WTC11 (cell line): ENCODE measurements around the gene TNPO3. TPM values are rescaled to one million over a fixed set of nuclear protein-coding genes. Genes with fewer than 3 reads are reported as not detected.

Experiments
- ATAC-seq: fragments of 200-7000 bp; cut with Tn5 transposase; 2 replicates; pipeline ENCODE4 v1.10.0; 2021; ENCODE audit warnings: mild to moderate bottlenecking, moderate library complexity
- CTCF ChIA-PET: fragments of 300-600 bp; sonication (Branson Sonifier 250); formaldehyde crosslinking; loops from one replicate; lab custom pipeline; 2021; ENCODE audit warnings: antibody characterized with exemption; lab: Charles Lee
- POLR2A ChIA-PET: fragments of 350-600 bp; sonication (Branson Sonifier 250); formaldehyde crosslinking; loops from one replicate; lab custom pipeline; 2021; ENCODE audit warnings: antibody characterized with exemption; lab: Charles Lee
- DNase-seq: peaks from one replicate; pipeline ENCODE4 v3.0.0; 2021; ENCODE audit warnings: low spot score
- H3K27ac Mint-ChIP-seq: 2 replicates; pipeline ENCODE4 v1.8.0; 2021; ENCODE audit warnings: mixed read lengths
- H3K27me3 Mint-ChIP-seq: 2 replicates; pipeline ENCODE4 v1.8.0; 2021; ENCODE audit warnings: low read depth, mild to moderate bottlenecking, moderate library complexity, mixed read lengths
- H3K36me3 Mint-ChIP-seq: 2 replicates; pipeline ENCODE4 v1.8.0; 2021; ENCODE audit warnings: mixed read lengths
- H3K4me1 Mint-ChIP-seq: 2 replicates; pipeline ENCODE4 v1.8.0; 2022; ENCODE audit warnings: mixed read lengths
- H3K4me3 Mint-ChIP-seq: 2 replicates; pipeline ENCODE4 v1.8.0; 2021; ENCODE audit warnings: mild to moderate bottlenecking, moderate library complexity, mixed read lengths
- H3K9me3 Mint-ChIP-seq: 2 replicates; pipeline ENCODE4 v1.8.0; 2021; ENCODE audit warnings: mixed read lengths
- ATF2 ChIP-seq: sonication (generic); formaldehyde crosslinking; IDR thresholded peaks from 2 replicates; pipeline ENCODE4 v1.8.1; 2022; ENCODE audit warnings: low read depth, missing genetic modification reagents, borderline replicate concordance
- CBFB ChIP-seq: sonication (generic); formaldehyde crosslinking; IDR thresholded peaks from 2 replicates; pipeline ENCODE4 v1.8.1; 2022; ENCODE audit warnings: mild to moderate bottlenecking, low read depth, missing genetic modification reagents
- E2F1 ChIP-seq: sonication (generic); formaldehyde crosslinking; IDR thresholded peaks from 2 replicates; pipeline ENCODE4 v1.8.0; 2022; ENCODE audit warnings: mild to moderate bottlenecking, missing genetic modification reagents
- E2F4 ChIP-seq: sonication (generic); formaldehyde crosslinking; IDR thresholded peaks from 2 replicates; pipeline ENCODE4 v1.8.1; 2022; ENCODE audit warnings: low read depth, mild to moderate bottlenecking, moderate library complexity, missing genetic modification reagents, borderline replicate concordance
- FOXP1 ChIP-seq: sonication (generic); formaldehyde crosslinking; IDR thresholded peaks from 2 replicates; pipeline ENCODE4 v1.8.0; 2022; ENCODE audit warnings: missing genetic modification reagents, mild to moderate bottlenecking, moderate library complexity, borderline replicate concordance
- GABPB1 ChIP-seq: sonication (generic); formaldehyde crosslinking; IDR thresholded peaks from 2 replicates; pipeline ENCODE4 v1.8.1; 2023; ENCODE audit warnings: mild to moderate bottlenecking, missing genetic modification reagents
- GTF2I ChIP-seq: fragments of 250-450 bp; sonication (Bioruptor Pico); conservative IDR thresholded peaks from 2 replicates; pipeline ENCODE4 v1.4.0; 2021; ENCODE audit warnings: mild to moderate bottlenecking
- IRF1 ChIP-seq: sonication (generic); formaldehyde crosslinking; IDR thresholded peaks from 2 replicates; pipeline ENCODE4 v1.8.0; 2023; ENCODE audit warnings: missing genetic modification reagents
- JAZF1 ChIP-seq: fragments of 250-450 bp; sonication (Bioruptor Pico); IDR thresholded peaks from 2 replicates; pipeline ENCODE4 v1.9.0; 2021; ENCODE audit warnings: moderate library complexity, mild to moderate bottlenecking, inconsistent platforms
- NFE2L1 ChIP-seq: sonication (generic); formaldehyde crosslinking; IDR thresholded peaks from 2 replicates; pipeline ENCODE4 v1.8.1; 2023; ENCODE audit warnings: missing genetic modification reagents
- NR1H2 ChIP-seq: sonication (generic); formaldehyde crosslinking; IDR thresholded peaks from 2 replicates; pipeline ENCODE4 v1.9.0; 2021; ENCODE audit warnings: mild to moderate bottlenecking, moderate library complexity, missing genetic modification reagents
- PRRX2 ChIP-seq: fragments of 250-450 bp; sonication (Bioruptor Pico); IDR thresholded peaks from 2 replicates; pipeline ENCODE4 v1.8.0; 2021; ENCODE audit warnings: mild to moderate bottlenecking
- RELA ChIP-seq: sonication (generic); formaldehyde crosslinking; IDR thresholded peaks from 2 replicates; pipeline ENCODE4 v1.8.1; 2022; ENCODE audit warnings: missing genetic modification reagents, mild to moderate bottlenecking, borderline replicate concordance
- STAT6 ChIP-seq: sonication (generic); formaldehyde crosslinking; conservative IDR thresholded peaks from 2 replicates; pipeline ENCODE4 v1.8.1; 2023; ENCODE audit warnings: mild to moderate bottlenecking, low read depth, missing genetic modification reagents, moderate library complexity
- TP53 ChIP-seq: sonication (generic); formaldehyde crosslinking; IDR thresholded peaks from 2 replicates; pipeline ENCODE4 v1.8.1; 2023; ENCODE audit warnings: mild to moderate bottlenecking, missing genetic modification reagents
- USF2 ChIP-seq: sonication (generic); formaldehyde crosslinking; IDR thresholded peaks from 2 replicates; pipeline ENCODE4 v1.8.1; 2023; ENCODE audit warnings: mild to moderate bottlenecking, missing genetic modification reagents, moderate library complexity
- ZNF121 ChIP-seq: sonication (generic); formaldehyde crosslinking; IDR thresholded peaks from 2 replicates; pipeline ENCODE4 v1.8.0; 2023; ENCODE audit warnings: missing genetic modification reagents
- ZNF281 ChIP-seq: sonication (generic); formaldehyde crosslinking; IDR thresholded peaks from 2 replicates; pipeline ENCODE4 v1.8.0; 2023; ENCODE audit warnings: mild to moderate bottlenecking, missing genetic modification reagents
- ZNF317 ChIP-seq: sonication (generic); formaldehyde crosslinking; IDR thresholded peaks from 2 replicates; pipeline ENCODE4 v1.8.1; 2023; ENCODE audit warnings: low read depth, mild to moderate bottlenecking, moderate library complexity, missing genetic modification reagents, borderline replicate concordance
- ZNF423 ChIP-seq: fragments of 250-450 bp; sonication (Bioruptor Pico); IDR thresholded peaks from 2 replicates; pipeline ENCODE4 v2.1.2; 2022; ENCODE audit warnings: mild to moderate bottlenecking, moderate library complexity
- total RNA-seq: library from RNA; stranded (reverse); gene quantifications from 3 replicates; pipeline ENCODE4 v1.2.3, GENCODE V29; 2021

TNPO3 gene
- total RNA-seq, 1 experiment from 2014 or later: 91.7 TPM

GRCh38 chr7:129095258-129095657, 40.3 kb upstream of the TNPO3 start:
- H3K27me3 Mint-ChIP-seq: no peaks in the 10 kb centered on the region
- ATAC-seq (no peak), DNase-seq (no peak)
- POLR2A ChIA-PET: no interaction called here
- H3K4me1 Mint-ChIP-seq: peaks cover 8% of the 10 kb centered on the region
- H3K27ac Mint-ChIP-seq: no peak overlapping the region
- TF ChIP-seq JAZF1 (no peak), TP53 (CRISPR knock-in tag) (no peak), RELA (CRISPR knock-in tag) (no peak), NR1H2 (CRISPR knock-in tag) (no peak), IRF1 (CRISPR knock-in tag) (no peak), GTF2I (CRISPR knock-in tag) (no peak), PRRX2 (CRISPR knock-in tag) (no peak), STAT6 (no peak), GABPB1 (CRISPR knock-in tag) (no peak), NFE2L1 (CRISPR knock-in tag) (no peak), FOXP1 (no peak), ATF2 (no peak), E2F1 (CRISPR knock-in tag) (no peak)
- CTCF ChIA-PET: interaction anchor here (0.6 kb wide), 1 partner anchor 133 kb away, joined by 4 read pairs; no protein-coding TSS in a partner anchor
- no peaks in the 10 kb centered on the region for H3K36me3 Mint-ChIP-seq
- no peak overlapping the region for H3K4me3 Mint-ChIP-seq
- H3K9me3 Mint-ChIP-seq: no peaks in the 10 kb centered on the region

- no peaks in the 10 kb centered on the region for H3K36me3 Mint-ChIP-seq
- no peak overlapping the region for H3K27ac Mint-ChIP-seq
- ChIA-PET CTCF (interaction anchor here (1.0 to 1.2 kb wide), 2 partner anchors 119 to 147 kb away, joined by 3 to 5 read pairs; no protein-coding TSS in a partner anchor), POLR2A (no interaction called here)
- H3K4me3 Mint-ChIP-seq: no peak overlapping the region
- DNase-seq (no peak), ATAC-seq (no peak)
- TF ChIP-seq CBFB (no peak), ZNF121 (0 out of 2 replicates have a peak, but pooled peaks have one; percentile 42)
- H3K9me3 Mint-ChIP-seq: no peaks in the 10 kb centered on the region
- H3K4me1 Mint-ChIP-seq: peaks cover 8% of the 10 kb centered on the region
- no peaks in the 10 kb centered on the region for H3K27me3 Mint-ChIP-seq
Observed at GRCh38 chr7:129094501-129094900, 39.6 kb upstream of the TNPO3 start.

GRCh38 chr7:129093867-129094456, 39.1 kb upstream of the TNPO3 start:
- Mint-ChIP-seq H3K27ac (no peak overlapping the region), H3K9me3 (no peaks in the 10 kb centered on the region), H3K4me1 (peaks cover 8% of the 10 kb centered on the region), H3K27me3 (no peaks in the 10 kb centered on the region), H3K36me3 (no peaks in the 10 kb centered on the region), H3K4me3 (no peak overlapping the region)
- CTCF ChIA-PET: interaction anchor here (1.0 to 1.2 kb wide), 2 partner anchors 120 to 147 kb away, joined by 3 to 5 read pairs; no protein-coding TSS in a partner anchor
- POLR2A ChIA-PET: no interaction called here
- no peak for ATAC-seq
- DNase-seq: no peak
- TF ChIP-seq ZNF423 (CRISPR knock-in tag): no peak
- TF ChIP-seq USF2: no peak
- TF ChIP-seq E2F1 (CRISPR knock-in tag): no peak
- no peak for TF ChIP-seq ZNF281 (CRISPR knock-in tag)
- no peak for TF ChIP-seq E2F4 (CRISPR knock-in tag)
- no peak for TF ChIP-seq TP53 (CRISPR knock-in tag)
- no peak for TF ChIP-seq ZNF317 (CRISPR knock-in tag)
